Fibroblast of lung (primary cell): ENCODE data around the gene TRAF2. TPM values are rescaled to one million over a fixed set of nuclear protein-coding genes. Genes with fewer than 3 reads are reported as not detected.

Source experiments
- DNase-seq, 2 donors: peaks; one replicate each; pipeline versions ENCODE4 v3.0.0 to v3.0.0-alpha.2; 2010; ENCODE audit warnings: low read depth in 2 of 2
- H2AFZ ChIP-seq: 2 replicates; pipeline ENCODE4 v1.5.1; 2012; ENCODE audit warnings: low read length, control low read depth, inconsistent platforms
- H3K27ac ChIP-seq: 2 replicates; pipeline ENCODE4 v1.5.1; 2011; ENCODE audit warnings: low read length, control low read depth; ENCODE audit not compliant: insufficient read depth
- H3K27me3 ChIP-seq: 2 replicates; pipeline ENCODE4 v1.5.1; 2011; ENCODE audit warnings: mild to moderate bottlenecking, low read length; ENCODE audit not compliant: control insufficient read depth, insufficient read depth
- H3K36me3 ChIP-seq: 2 replicates; pipeline ENCODE4 v1.5.1; 2011; ENCODE audit warnings: low read length; ENCODE audit not compliant: control insufficient read depth, insufficient read depth
- H3K4me1 ChIP-seq: 2 replicates; pipeline ENCODE4 v1.5.1; 2011; ENCODE audit warnings: low read length; ENCODE audit not compliant: control insufficient read depth, insufficient read depth; ENCODE audit errors: extremely low read depth
- H3K4me2 ChIP-seq: 2 replicates; pipeline ENCODE4 v1.5.1; 2011; ENCODE audit warnings: low read length, control low read depth; ENCODE audit not compliant: insufficient read depth; ENCODE audit errors: extremely low read depth
- H3K4me3 ChIP-seq, 4 experiments: fragments of 200-600 bp in 1 of 4; sonication (generic) in 1 of 4; replicated peaks in 1 of 4; 2 replicates each; pipeline ENCODE4 v1.5.1; 2011 to 2016; ENCODE audit warnings: low read length in 4 of 4, low read depth in 3 of 4, mild to moderate bottlenecking in 3 of 4, control low read depth in 2 of 4, inconsistent platforms in 1 of 4, mixed read lengths in 1 of 4; ENCODE audit not compliant: insufficient read depth in 1 of 4; ENCODE audit errors: control extremely low read depth in 1 of 4
- H3K79me2 ChIP-seq: 2 replicates; pipeline ENCODE4 v1.5.1; 2012; ENCODE audit warnings: mild to moderate bottlenecking, low read length, inconsistent platforms; ENCODE audit not compliant: control insufficient read depth, insufficient read depth
- H3K9ac ChIP-seq: 2 replicates; pipeline ENCODE4 v1.5.1; 2011; ENCODE audit warnings: mild to moderate bottlenecking, low read length, control low read depth; ENCODE audit not compliant: insufficient read depth
- H3K9me3 ChIP-seq: 2 replicates; pipeline ENCODE4 v1.5.1; 2012; ENCODE audit warnings: low read depth, low read length; ENCODE audit not compliant: control insufficient read depth, insufficient read depth
- H4K20me1 ChIP-seq: 2 replicates; pipeline ENCODE4 v1.5.1; 2011; ENCODE audit warnings: low read length; ENCODE audit not compliant: control insufficient read depth, insufficient read depth; ENCODE audit errors: extremely low read depth
- EZH2 ChIP-seq: IDR thresholded peaks from 2 replicates; pipeline ENCODE4 v1.5.1; 2012; ENCODE audit warnings: low read length, control low read depth, mild to moderate bottlenecking; ENCODE audit errors: missing control alignments
- polyA plus RNA-seq, 2 donors: library from polyadenylated mRNA; depleted of rRNA in 1 of 2; stranded (reverse) in 1 of 2; unstranded in 1 of 2; fragments of >200 nt; gene quantifications; 2 replicates each; pipeline ENCODE4 v1.2.1, GENCODE V29; 2011 to 2012; ENCODE audit warnings: missing spikeins in 1 of 2
- total RNA-seq: library from RNA; depleted of rRNA; stranded (reverse); fragments of >200 nt; gene quantifications from 2 replicates; pipeline ENCODE4 v1.2.1, GENCODE V29; 2014
- TF ChIP-seq, protein P1 (sequence below), 2 donors: IDR thresholded peaks in 1 of 2; conservative IDR thresholded peaks in 1 of 2; 1 replicate in 1 of 2; 2 replicates in 1 of 2; pipeline ENCODE4 v1.5.1; 2011 to 2012; ENCODE audit warnings: low read length in 2 of 2, control low read depth in 1 of 2, inconsistent platforms in 1 of 2, low read depth in 1 of 2, mild to moderate bottlenecking in 1 of 2

The TRAF2 gene
- total and polyA plus RNA-seq, 2 donors (not counting 1 experiment from before 2014, with no cell fraction given), result 3.7 to 8.4 TPM

DNA sequence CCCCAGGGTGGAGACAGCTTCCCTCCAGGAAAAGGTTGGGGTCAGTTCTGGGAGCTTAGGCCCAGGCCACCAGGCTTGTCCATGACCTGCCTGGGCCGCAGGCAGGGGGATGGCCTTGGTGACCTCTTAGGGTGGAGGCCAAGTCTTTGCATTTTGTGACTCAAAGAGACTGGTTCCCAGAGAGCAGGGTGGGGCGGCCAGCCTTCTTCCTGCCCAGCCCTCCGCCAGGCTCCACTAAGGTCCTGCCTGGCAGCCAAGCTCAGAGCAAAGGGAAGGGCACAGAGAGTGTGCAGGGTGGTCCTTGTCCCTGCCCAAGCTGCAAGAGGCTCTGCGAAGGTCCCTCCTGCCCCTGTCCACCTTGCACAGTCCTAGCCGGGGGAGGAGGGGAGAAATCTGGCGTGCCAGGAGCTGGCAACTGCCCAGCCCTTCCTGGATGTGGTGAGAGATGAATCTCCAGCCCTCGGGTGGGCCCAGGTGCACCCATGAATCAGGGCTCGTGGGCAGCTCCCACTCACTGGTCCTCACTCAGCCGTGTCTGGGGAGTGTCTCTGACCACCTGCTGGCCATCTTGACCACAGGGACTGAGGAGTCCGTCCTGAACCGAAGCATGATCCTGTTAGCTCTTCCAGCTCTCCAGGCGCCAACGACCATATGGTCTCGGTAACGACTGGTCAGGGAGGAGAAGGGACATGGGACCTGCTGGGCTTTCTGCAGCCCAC, 88.7 kb downstream of the TRAF2 start:
- TF ChIP-seq, protein P1, sequence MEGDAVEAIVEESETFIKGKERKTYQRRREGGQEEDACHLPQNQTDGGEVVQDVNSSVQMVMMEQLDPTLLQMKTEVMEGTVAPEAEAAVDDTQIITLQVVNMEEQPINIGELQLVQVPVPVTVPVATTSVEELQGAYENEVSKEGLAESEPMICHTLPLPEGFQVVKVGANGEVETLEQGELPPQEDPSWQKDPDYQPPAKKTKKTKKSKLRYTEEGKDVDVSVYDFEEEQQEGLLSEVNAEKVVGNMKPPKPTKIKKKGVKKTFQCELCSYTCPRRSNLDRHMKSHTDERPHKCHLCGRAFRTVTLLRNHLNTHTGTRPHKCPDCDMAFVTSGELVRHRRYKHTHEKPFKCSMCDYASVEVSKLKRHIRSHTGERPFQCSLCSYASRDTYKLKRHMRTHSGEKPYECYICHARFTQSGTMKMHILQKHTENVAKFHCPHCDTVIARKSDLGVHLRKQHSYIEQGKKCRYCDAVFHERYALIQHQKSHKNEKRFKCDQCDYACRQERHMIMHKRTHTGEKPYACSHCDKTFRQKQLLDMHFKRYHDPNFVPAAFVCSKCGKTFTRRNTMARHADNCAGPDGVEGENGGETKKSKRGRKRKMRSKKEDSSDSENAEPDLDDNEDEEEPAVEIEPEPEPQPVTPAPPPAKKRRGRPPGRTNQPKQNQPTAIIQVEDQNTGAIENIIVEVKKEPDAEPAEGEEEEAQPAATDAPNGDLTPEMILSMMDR (conservative IDR thresholded peaks at IDR 0.05 in 1 of 2, IDR thresholded peaks at IDR 0.05 in 1 of 2; ENCODE audit: low read depth in 1 of 2, low read length in 2 of 2), result no peak
- TF ChIP-seq EZH2, result no peak
- no peak overlapping the region for H3K27ac ChIP-seq
- H3K36me3 ChIP-seq, result no peaks in the 10 kb centered on the region
- H3K9me3 ChIP-seq, result no peaks in the 10 kb centered on the region
- H3K9ac ChIP-seq, result no peak overlapping the region
- H3K4me3 ChIP-seq, result no peak overlapping the region
- H3K79me2 ChIP-seq, result no peaks in the 10 kb centered on the region
- no peaks in the 10 kb centered on the region for H4K20me1 ChIP-seq
- H3K4me2 ChIP-seq, result no peak overlapping the region
- H2AFZ ChIP-seq, result no peak overlapping the region
- H3K4me1 ChIP-seq, result no peaks in the 10 kb centered on the region
- no peak for DNase-seq
- peaks cover 4% of the 10 kb centered on the region for H3K27me3 ChIP-seq

DNA sequence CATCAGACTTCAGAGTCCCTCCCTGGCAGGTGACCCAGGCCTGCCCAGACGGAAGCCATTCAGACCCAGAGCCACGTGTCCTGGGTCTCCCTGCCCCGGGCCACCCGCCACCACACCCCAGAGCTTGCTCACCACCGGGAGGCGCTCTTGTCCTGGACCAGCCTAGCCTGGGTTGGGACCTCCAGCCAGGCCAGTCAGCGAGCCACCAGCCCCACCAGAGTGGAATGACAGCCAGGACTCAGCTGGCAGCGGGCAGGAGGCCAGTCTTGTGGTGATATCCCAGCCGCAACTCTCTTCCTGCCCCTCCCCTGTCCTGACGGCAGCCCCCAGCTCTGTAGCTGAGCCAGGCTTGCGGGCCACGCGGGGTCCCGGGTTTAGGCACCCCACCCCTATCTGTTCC, 89.3 kb downstream of the TRAF2 start:
- no peak for DNase-seq
- H3K27me3 ChIP-seq, result peaks cover 4% of the 10 kb centered on the region
- no peaks in the 10 kb centered on the region for H3K79me2 ChIP-seq
- no peaks in the 10 kb centered on the region for H4K20me1 ChIP-seq
- no peaks in the 10 kb centered on the region for H3K36me3 ChIP-seq
- TF ChIP-seq EZH2, result no peak
- TF ChIP-seq, protein P1 (conservative IDR thresholded peaks at IDR 0.05 in 1 of 2, IDR thresholded peaks at IDR 0.05 in 1 of 2; ENCODE audit: low read depth in 1 of 2, low read length in 2 of 2), result no peak
- H3K27ac ChIP-seq, result no peak overlapping the region
- H3K4me2 ChIP-seq, result no peak overlapping the region
- H3K9ac ChIP-seq, result no peak overlapping the region
- H3K9me3 ChIP-seq, result no peaks in the 10 kb centered on the region
- no peak overlapping the region for H2AFZ ChIP-seq
- no peaks in the 10 kb centered on the region for H3K4me1 ChIP-seq
- no peak overlapping the region for H3K4me3 ChIP-seq

Other genes starting within 250 kb of the TRAF2 start
- gene EGFL7, start 223.6 kb upstream of the TRAF2 start, total RNA-seq, result 6.2 and 7.9 TPM in 2 replicates
- 2.5 and 4.2 TPM in 2 replicates for gene EGFL7, start 223.6 kb upstream of the TRAF2 start, polyA plus RNA-seq
- gene AGPAT2, start 199.1 kb upstream of the TRAF2 start, total RNA-seq, result 31.8 and 43.3 TPM in 2 replicates
- 24.9 and 25.1 TPM in 2 replicates for gene AGPAT2, start 199.1 kb upstream of the TRAF2 start, polyA plus RNA-seq
- gene DIPK1B, start 173.9 kb upstream of the TRAF2 start, total RNA-seq, result 0.33 and 0.77 TPM in 2 replicates
- 0.16 and 0.34 TPM in 2 replicates for gene DIPK1B, start 173.9 kb upstream of the TRAF2 start, polyA plus RNA-seq
- not detected in 2 replicates for gene LCN10, start 143.6 kb upstream of the TRAF2 start, total RNA-seq
- gene LCN10, start 143.6 kb upstream of the TRAF2 start, polyA plus RNA-seq, result not detected in 2 replicates
- gene LCN6, start 138.0 kb upstream of the TRAF2 start, total RNA-seq, result not detected in 2 replicates
- gene LCN6, start 138.0 kb upstream of the TRAF2 start, polyA plus RNA-seq, result not detected in 2 replicates
- gene LCN8, start 128.3 kb upstream of the TRAF2 start, total RNA-seq, result not detected in 2 replicates
- gene LCN8, start 128.3 kb upstream of the TRAF2 start, polyA plus RNA-seq, result not detected in 2 replicates
- not detected in 2 replicates for gene LCN15, start 122.0 kb upstream of the TRAF2 start, total RNA-seq
- not detected in 2 replicates for gene LCN15, start 122.0 kb upstream of the TRAF2 start, polyA plus RNA-seq
- gene TMEM141, start 95.2 kb upstream of the TRAF2 start, total RNA-seq, result 40.1 and 56.5 TPM in 2 replicates
- 43.3 and 53.4 TPM in 2 replicates for gene TMEM141, start 95.2 kb upstream of the TRAF2 start, polyA plus RNA-seq
- 0.99 and 1.0 TPM in 2 replicates for gene CCDC183, start 90.2 kb upstream of the TRAF2 start, total RNA-seq
- gene CCDC183, start 90.2 kb upstream of the TRAF2 start, polyA plus RNA-seq, result 0.05 and 0.35 TPM in 2 replicates
- gene RABL6, start 78.6 kb upstream of the TRAF2 start, total RNA-seq, result 55.0 and 59.6 TPM in 2 replicates
- 36.8 and 56.7 TPM in 2 replicates for gene RABL6, start 78.6 kb upstream of the TRAF2 start, polyA plus RNA-seq
- 1.7 and 1.8 TPM in 2 replicates for gene AJM1, start 44.0 kb upstream of the TRAF2 start, total RNA-seq
- gene AJM1, start 44.0 kb upstream of the TRAF2 start, polyA plus RNA-seq, result 0.15 and 0.19 TPM in 2 replicates
- gene PHPT1, start 37.1 kb upstream of the TRAF2 start, total RNA-seq, result 175 and 190 TPM in 2 replicates
- 99.6 and 108 TPM in 2 replicates for gene PHPT1, start 37.1 kb upstream of the TRAF2 start, polyA plus RNA-seq
- gene MAMDC4, start 34.2 kb upstream of the TRAF2 start, total RNA-seq, result 3.3 and 4.6 TPM in 2 replicates
- 0.30 and 0.37 TPM in 2 replicates for gene MAMDC4, start 34.2 kb upstream of the TRAF2 start, polyA plus RNA-seq
- 279 and 317 TPM in 2 replicates for gene EDF1, start 20.2 kb upstream of the TRAF2 start, total RNA-seq
- gene EDF1, start 20.2 kb upstream of the TRAF2 start, polyA plus RNA-seq, result 309 and 387 TPM in 2 replicates
- 136 and 166 TPM in 2 replicates for gene FBXW5, start 58.2 kb downstream of the TRAF2 start, total RNA-seq
- gene FBXW5, start 58.2 kb downstream of the TRAF2 start, polyA plus RNA-seq, result 31.3 and 39.9 TPM in 2 replicates
- 1.2 TPM in 1 of 2 replicates, not detected in the other for gene C8G, start 58.7 kb downstream of the TRAF2 start, total RNA-seq
- 0.40 TPM in 1 of 2 replicates, not detected in the other for gene C8G, start 58.7 kb downstream of the TRAF2 start, polyA plus RNA-seq
- 0.17 TPM in 1 of 2 replicates, not detected in the other for gene LCN12, start 65.8 kb downstream of the TRAF2 start, total RNA-seq
- 0.02 TPM in 1 of 2 replicates, not detected in the other for gene LCN12, start 65.8 kb downstream of the TRAF2 start, polyA plus RNA-seq
- gene PTGDS, start 91.0 kb downstream of the TRAF2 start, total RNA-seq, result 89.9 and 90.3 TPM in 2 replicates
- gene PTGDS, start 91.0 kb downstream of the TRAF2 start, polyA plus RNA-seq, result 2.0 and 4.9 TPM in 2 replicates
- gene LCNL1, start 96.5 kb downstream of the TRAF2 start, total RNA-seq, result 3.3 and 6.3 TPM in 2 replicates
- gene LCNL1, start 96.5 kb downstream of the TRAF2 start, polyA plus RNA-seq, result 0.75 and 1.4 TPM in 2 replicates
- 13.7 and 14.9 TPM in 2 replicates for gene PAXX, start 105.9 kb downstream of the TRAF2 start, total RNA-seq
- gene PAXX, start 105.9 kb downstream of the TRAF2 start, polyA plus RNA-seq, result 6.1 and 9.9 TPM in 2 replicates
- 1.3 and 3.5 TPM in 2 replicates for gene CLIC3, start 110.1 kb downstream of the TRAF2 start, total RNA-seq
- 0.98 and 1.5 TPM in 2 replicates for gene CLIC3, start 110.1 kb downstream of the TRAF2 start, polyA plus RNA-seq
- gene ABCA2, start 141.7 kb downstream of the TRAF2 start, total RNA-seq, result 13.9 and 21.8 TPM in 2 replicates
- 8.5 and 13.4 TPM in 2 replicates for gene ABCA2, start 141.7 kb downstream of the TRAF2 start, polyA plus RNA-seq
- not detected in 2 replicates for gene FUT7, start 145.6 kb downstream of the TRAF2 start, total RNA-seq
- not detected in 2 replicates for gene FUT7, start 145.6 kb downstream of the TRAF2 start, polyA plus RNA-seq
- 10.5 and 15.7 TPM in 2 replicates for gene NPDC1, start 159.7 kb downstream of the TRAF2 start, total RNA-seq
- 9.0 and 12.1 TPM in 2 replicates for gene NPDC1, start 159.7 kb downstream of the TRAF2 start, polyA plus RNA-seq
- gene ENTPD2, start 167.5 kb downstream of the TRAF2 start, total RNA-seq, result under 0.01 TPM in 2 replicates
- not detected in 2 replicates for gene ENTPD2, start 167.5 kb downstream of the TRAF2 start, polyA plus RNA-seq
- 0.26 and 2.8 TPM in 2 replicates for gene SAPCD2, start 184.0 kb downstream of the TRAF2 start, total RNA-seq
- 0.85 and 2.7 TPM in 2 replicates for gene SAPCD2, start 184.0 kb downstream of the TRAF2 start, polyA plus RNA-seq
- 15.7 and 21.1 TPM in 2 replicates for gene UAP1L1, start 191.0 kb downstream of the TRAF2 start, total RNA-seq
- 16.4 and 17.9 TPM in 2 replicates for gene UAP1L1, start 191.0 kb downstream of the TRAF2 start, polyA plus RNA-seq
- 63.2 and 96.6 TPM in 2 replicates for gene MAN1B1, start 200.5 kb downstream of the TRAF2 start, total RNA-seq
- 43.0 and 45.5 TPM in 2 replicates for gene MAN1B1, start 200.5 kb downstream of the TRAF2 start, polyA plus RNA-seq
- 93.0 and 126 TPM in 2 replicates for gene DPP7, start 228.2 kb downstream of the TRAF2 start, total RNA-seq
- 28.6 and 44.3 TPM in 2 replicates for gene DPP7, start 228.2 kb downstream of the TRAF2 start, polyA plus RNA-seq